Right lobe of liver (tissue), 4 donors: ENCODE data around the gene YES1.

Source experiments
- POLR2A ChIP-seq: fragments of 450-650 bp; IDR thresholded peaks from one replicate; pipeline ENCODE4 v1.6.1; 2017; ENCODE audit warnings: antibody characterized with exemption, mild to moderate bottlenecking
- TF ChIP-seq, protein P1 (sequence below), 4 donors: fragments of 200-600 bp in 3 of 4; fragments of 450-650 bp in 1 of 4; IDR thresholded peaks; one replicate each; pipeline versions ENCODE4 v1.5.1 to v1.8.0; 2016 to 2022; ENCODE audit warnings: antibody characterized with exemption in 4 of 4, mild to moderate bottlenecking in 2 of 4
- donor health status: DM: no; HTN: no; CAD: no.
- donor health status: DM: no; HTN: no; CAD: no.
- donor health status: DM: no; HTN: yes; CAD: no.

DNA sequence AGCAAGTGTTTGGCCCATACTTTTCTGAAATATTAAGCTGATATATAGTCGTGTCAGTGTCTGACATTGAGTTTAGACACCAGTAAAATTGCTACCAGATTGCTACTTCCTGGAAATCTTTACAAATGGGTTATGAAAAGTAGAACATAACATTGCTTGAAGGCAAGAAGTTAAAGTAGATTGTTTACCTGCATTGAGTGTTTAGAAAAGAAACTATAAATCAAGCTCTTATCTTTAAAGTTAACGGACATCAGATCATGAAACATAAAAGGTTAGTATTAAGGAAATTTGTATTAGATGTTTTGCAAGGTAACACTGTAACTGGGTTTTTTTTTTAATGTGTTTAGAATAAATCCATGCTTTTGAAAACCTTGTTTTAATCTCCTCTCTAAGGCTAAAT is 4.8 kb upstream of the YES1 start:
- TF ChIP-seq, protein P1, sequence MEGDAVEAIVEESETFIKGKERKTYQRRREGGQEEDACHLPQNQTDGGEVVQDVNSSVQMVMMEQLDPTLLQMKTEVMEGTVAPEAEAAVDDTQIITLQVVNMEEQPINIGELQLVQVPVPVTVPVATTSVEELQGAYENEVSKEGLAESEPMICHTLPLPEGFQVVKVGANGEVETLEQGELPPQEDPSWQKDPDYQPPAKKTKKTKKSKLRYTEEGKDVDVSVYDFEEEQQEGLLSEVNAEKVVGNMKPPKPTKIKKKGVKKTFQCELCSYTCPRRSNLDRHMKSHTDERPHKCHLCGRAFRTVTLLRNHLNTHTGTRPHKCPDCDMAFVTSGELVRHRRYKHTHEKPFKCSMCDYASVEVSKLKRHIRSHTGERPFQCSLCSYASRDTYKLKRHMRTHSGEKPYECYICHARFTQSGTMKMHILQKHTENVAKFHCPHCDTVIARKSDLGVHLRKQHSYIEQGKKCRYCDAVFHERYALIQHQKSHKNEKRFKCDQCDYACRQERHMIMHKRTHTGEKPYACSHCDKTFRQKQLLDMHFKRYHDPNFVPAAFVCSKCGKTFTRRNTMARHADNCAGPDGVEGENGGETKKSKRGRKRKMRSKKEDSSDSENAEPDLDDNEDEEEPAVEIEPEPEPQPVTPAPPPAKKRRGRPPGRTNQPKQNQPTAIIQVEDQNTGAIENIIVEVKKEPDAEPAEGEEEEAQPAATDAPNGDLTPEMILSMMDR (IDR thresholded peaks at IDR 0.05), result no peak
- no peak for TF ChIP-seq POLR2A
